ENCODE data around the gene KIF1B. TPM values are rescaled to one million over a fixed set of nuclear protein-coding genes. Genes with fewer than 3 reads are reported as not detected.

Gene KIF1B
- total and polyA plus RNA-seq, 9 of the 15 experiments (the other 6 are each of a cell fraction or from before 2014, with no cell fraction given): 2.8 to 19.8 (median 11.9) TPM

DNA sequence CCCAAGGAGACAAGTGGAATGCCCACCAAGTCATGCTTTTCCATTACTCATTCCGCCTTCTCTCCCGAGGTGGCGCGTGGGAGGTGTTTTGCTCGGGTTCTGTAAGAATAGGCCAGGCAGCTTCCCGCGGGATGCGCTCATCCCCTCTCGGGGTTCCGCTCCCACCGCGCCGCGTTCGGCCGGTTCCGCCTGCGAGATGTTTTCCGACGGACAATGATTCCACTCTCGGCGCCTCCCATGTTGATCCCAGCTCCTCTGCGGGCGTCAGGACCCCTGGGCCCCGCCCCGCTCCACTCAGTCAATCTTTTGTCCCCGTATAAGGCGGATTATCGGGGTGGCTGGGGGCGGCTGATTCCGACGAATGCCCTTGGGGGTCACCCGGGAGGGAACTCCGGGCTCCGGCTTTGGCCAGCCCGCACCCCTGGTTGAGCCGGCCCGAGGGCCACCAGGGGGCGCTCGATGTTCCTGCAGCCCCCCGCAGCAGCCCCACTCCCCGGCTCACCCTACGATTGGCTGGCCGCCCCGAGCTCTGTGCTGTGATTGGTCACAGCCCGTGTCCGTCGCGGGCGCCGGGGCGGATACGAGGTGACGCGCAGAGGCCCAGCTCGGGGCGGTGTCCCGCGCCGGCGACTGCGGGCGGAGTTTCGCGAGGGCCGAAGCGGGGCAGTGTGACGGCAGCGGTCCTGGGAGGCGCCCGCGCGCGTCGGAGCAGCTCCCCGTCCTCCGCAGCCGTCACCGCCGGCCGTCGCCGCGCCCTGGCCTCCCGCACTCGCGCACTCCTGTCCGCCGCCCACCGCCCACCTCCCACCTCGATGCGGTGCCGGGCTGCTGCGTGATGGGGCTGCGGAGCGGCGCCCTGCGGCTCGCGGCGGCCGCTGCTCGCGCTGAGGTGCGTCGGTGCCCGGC is at the start of gene KIF1B (continued):
- TF ChIP-seq, protein P1, sequence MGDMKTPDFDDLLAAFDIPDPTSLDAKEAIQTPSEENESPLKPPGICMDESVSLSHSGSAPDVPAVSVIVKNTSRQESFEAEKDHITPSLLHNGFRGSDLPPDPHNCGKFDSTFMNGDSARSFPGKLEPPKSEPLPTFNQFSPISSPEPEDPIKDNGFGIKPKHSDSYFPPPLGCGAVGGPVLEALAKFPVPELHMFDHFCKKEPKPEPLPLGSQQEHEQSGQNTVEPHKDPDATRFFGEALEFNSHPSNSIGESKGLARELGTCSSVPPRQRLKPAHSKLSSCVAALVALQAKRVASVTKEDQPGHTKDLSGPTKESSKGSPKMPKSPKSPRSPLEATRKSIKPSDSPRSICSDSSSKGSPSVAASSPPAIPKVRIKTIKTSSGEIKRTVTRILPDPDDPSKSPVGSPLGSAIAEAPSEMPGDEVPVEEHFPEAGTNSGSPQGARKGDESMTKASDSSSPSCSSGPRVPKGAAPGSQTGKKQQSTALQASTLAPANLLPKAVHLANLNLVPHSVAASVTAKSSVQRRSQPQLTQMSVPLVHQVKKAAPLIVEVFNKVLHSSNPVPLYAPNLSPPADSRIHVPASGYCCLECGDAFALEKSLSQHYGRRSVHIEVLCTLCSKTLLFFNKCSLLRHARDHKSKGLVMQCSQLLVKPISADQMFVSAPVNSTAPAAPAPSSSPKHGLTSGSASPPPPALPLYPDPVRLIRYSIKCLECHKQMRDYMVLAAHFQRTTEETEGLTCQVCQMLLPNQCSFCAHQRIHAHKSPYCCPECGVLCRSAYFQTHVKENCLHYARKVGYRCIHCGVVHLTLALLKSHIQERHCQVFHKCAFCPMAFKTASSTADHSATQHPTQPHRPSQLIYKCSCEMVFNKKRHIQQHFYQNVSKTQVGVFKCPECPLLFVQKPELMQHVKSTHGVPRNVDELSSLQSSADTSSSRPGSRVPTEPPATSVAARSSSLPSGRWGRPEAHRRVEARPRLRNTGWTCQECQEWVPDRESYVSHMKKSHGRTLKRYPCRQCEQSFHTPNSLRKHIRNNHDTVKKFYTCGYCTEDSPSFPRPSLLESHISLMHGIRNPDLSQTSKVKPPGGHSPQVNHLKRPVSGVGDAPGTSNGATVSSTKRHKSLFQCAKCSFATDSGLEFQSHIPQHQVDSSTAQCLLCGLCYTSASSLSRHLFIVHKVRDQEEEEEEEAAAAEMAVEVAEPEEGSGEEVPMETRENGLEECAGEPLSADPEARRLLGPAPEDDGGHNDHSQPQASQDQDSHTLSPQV (IDR thresholded peaks at IDR 0.05): no peak
- peak; percentile 70; the same call in 1 of the 2 replicates for TF ChIP-seq ETV5 (CRISPR knock-in tag; IDR thresholded peaks at IDR 0.05; ENCODE audit: low read depth)
- TF ChIP-seq, protein P2, sequence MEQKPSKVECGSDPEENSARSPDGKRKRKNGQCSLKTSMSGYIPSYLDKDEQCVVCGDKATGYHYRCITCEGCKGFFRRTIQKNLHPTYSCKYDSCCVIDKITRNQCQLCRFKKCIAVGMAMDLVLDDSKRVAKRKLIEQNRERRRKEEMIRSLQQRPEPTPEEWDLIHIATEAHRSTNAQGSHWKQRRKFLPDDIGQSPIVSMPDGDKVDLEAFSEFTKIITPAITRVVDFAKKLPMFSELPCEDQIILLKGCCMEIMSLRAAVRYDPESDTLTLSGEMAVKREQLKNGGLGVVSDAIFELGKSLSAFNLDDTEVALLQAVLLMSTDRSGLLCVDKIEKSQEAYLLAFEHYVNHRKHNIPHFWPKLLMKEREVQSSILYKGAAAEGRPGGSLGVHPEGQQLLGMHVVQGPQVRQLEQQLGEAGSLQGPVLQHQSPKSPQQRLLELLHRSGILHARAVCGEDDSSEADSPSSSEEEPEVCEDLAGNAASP (IDR thresholded peaks at IDR 0.05): no peak
- peak; percentile 96 for TF ChIP-seq MAZ (CRISPR knock-in tag; conservative IDR thresholded peaks at IDR 0.05 in 1 of 2, IDR thresholded peaks at IDR 0.05 in 1 of 2)
- TF ChIP-seq, protein P3, sequence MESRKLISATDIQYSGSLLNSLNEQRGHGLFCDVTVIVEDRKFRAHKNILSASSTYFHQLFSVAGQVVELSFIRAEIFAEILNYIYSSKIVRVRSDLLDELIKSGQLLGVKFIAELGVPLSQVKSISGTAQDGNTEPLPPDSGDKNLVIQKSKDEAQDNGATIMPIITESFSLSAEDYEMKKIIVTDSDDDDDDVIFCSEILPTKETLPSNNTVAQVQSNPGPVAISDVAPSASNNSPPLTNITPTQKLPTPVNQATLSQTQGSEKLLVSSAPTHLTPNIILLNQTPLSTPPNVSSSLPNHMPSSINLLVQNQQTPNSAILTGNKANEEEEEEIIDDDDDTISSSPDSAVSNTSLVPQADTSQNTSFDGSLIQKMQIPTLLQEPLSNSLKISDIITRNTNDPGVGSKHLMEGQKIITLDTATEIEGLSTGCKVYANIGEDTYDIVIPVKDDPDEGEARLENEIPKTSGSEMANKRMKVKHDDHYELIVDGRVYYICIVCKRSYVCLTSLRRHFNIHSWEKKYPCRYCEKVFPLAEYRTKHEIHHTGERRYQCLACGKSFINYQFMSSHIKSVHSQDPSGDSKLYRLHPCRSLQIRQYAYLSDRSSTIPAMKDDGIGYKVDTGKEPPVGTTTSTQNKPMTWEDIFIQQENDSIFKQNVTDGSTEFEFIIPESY (CRISPR knock-in tag; IDR thresholded peaks at IDR 0.05): peak; percentile 72
- TF ChIP-seq ZNF347 (CRISPR knock-in tag; IDR thresholded peaks at IDR 0.05; ENCODE audit: low read depth): no peak
- TF ChIP-seq, protein P4, sequence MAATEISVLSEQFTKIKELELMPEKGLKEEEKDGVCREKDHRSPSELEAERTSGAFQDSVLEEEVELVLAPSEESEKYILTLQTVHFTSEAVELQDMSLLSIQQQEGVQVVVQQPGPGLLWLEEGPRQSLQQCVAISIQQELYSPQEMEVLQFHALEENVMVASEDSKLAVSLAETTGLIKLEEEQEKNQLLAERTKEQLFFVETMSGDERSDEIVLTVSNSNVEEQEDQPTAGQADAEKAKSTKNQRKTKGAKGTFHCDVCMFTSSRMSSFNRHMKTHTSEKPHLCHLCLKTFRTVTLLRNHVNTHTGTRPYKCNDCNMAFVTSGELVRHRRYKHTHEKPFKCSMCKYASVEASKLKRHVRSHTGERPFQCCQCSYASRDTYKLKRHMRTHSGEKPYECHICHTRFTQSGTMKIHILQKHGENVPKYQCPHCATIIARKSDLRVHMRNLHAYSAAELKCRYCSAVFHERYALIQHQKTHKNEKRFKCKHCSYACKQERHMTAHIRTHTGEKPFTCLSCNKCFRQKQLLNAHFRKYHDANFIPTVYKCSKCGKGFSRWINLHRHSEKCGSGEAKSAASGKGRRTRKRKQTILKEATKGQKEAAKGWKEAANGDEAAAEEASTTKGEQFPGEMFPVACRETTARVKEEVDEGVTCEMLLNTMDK (IDR thresholded peaks at IDR 0.05; ENCODE audit: borderline replicate concordance, insufficient read depth, low read depth, low read length, poor library complexity, severe bottlenecking): peak; percentile 87
- 0 out of 2 replicates have a peak, but pooled peaks have one; percentile 34 for TF ChIP-seq IFI16 (CRISPR knock-in tag; IDR thresholded peaks at IDR 0.05)
- TF ChIP-seq, protein P5, sequence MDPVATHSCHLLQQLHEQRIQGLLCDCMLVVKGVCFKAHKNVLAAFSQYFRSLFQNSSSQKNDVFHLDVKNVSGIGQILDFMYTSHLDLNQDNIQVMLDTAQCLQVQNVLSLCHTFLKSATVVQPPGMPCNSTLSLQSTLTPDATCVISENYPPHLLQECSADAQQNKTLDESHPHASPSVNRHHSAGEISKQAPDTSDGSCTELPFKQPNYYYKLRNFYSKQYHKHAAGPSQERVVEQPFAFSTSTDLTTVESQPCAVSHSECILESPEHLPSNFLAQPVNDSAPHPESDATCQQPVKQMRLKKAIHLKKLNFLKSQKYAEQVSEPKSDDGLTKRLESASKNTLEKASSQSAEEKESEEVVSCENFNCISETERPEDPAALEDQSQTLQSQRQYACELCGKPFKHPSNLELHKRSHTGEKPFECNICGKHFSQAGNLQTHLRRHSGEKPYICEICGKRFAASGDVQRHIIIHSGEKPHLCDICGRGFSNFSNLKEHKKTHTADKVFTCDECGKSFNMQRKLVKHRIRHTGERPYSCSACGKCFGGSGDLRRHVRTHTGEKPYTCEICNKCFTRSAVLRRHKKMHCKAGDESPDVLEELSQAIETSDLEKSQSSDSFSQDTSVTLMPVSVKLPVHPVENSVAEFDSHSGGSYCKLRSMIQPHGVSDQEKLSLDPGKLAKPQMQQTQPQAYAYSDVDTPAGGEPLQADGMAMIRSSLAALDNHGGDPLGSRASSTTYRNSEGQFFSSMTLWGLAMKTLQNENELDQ (CRISPR knock-in tag; IDR thresholded peaks at IDR 0.05; ENCODE audit: borderline replicate concordance): no peak
